GM19397 (cell line): Measurements from ENCODE around the gene ZNF727.
"Not testable (repeated sequence)": the region's sequence is repeated elsewhere in the genome, so short reads cannot be mapped to it uniquely, and the experiment has no call there.

ENCODE experiments used
- ATAC-seq: cut with Tn5 transposase; IDR thresholded peaks from one replicate; pipeline ENCODE4 v1.9.1; 2021; ENCODE audit warnings: mild to moderate bottlenecking, moderate library complexity; ENCODE audit not compliant: unreplicated experiment

ZNF727 gene

GRCh38 chr7:64045301-64046040 is at the start of gene ZNF727:
Gene ZNF727, plus strand, starts transcription at chr7:64045434. Its CDS starts 188 bp downstream, at chr7:64045622.
- ATAC-seq: no peak

GRCh38 chr7:63998549-63998948 is 46.7 kb upstream of the ZNF727 start, which contains the start of gene ZNF722:
Gene ZNF722, plus strand, starts transcription at chr7:63998849. Its CDS starts 113 bp downstream, at chr7:63998962.
- ATAC-seq: no peak

- not testable (repeated sequence) for ATAC-seq
Observed at GRCh38 chr7:64015496-64015895, 29.7 kb upstream of the ZNF727 start.

GRCh38 chr7:64035388-64035787 is 9.8 kb upstream of the ZNF727 start:
- no peak for ATAC-seq

DNA sequence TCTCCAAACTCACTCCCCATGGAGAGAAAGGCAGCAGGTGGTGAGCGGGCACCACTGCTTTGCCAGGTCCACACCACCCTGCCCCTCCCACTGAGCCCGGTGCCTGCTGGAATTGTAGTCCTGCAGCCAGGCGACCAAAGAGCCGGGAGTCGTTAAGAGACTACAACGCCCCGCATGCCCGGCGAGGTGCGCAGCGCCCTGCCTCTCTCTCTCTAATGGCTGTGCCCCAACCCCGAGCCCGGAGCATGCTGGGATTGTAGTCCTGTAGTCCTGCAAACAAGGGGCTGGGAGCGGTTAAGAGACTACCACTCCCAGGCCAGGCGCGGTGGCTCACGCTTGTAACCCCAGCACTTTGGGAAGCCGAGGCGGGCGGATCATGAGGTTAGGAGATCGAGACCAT is 8.1 kb upstream of the ZNF727 start:
- ATAC-seq: no peak

DNA sequence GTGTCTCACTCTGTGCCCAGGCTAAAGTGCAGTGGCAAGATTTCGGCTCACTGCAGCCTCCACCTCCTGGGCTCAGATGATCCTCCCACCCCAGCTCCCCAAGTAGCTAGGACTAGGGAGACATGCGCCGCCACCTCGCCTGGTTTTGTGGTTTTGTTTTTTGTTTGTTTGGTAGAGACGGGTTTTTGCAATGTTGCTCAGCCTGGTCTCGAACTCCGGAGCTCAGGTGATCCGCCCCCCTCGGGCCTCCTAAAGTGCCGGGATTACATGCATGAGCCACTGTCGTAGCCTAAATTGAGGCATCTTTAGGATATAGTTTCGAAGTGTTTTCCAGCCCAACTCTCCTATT is 781 bp downstream of the ZNF727 start:
- ATAC-seq: no peak

- not testable (repeated sequence) for ATAC-seq
Observed at GRCh38 chr7:64077837-64078698, 32.8 kb downstream of the ZNF727 start.

DNA sequence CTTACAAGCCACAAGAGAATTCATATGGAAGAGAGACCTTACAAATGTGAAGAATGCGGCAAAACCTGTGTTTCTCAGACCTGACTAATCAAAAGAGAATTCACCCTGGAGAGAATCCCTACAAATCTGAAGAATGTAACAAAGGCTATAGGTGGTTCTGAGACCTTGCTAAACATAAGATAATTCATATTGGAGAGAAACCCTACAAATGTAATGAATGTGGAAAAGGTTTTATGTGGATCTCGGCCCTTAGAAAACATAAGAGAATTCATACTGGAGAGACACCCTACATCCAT is 33.4 kb downstream of the ZNF727 start:
- no peak for ATAC-seq

GRCh38 chr7:64087501-64087900 is 42.3 kb downstream of the ZNF727 start:
- ATAC-seq: no peak

- not testable (repeated sequence) for ATAC-seq
Observed at GRCh38 chr7:64088863-64089262, 43.6 kb downstream of the ZNF727 start.
